Hematopoietic multipotent progenitor cell treated with erythropoietin and hydrocortisone succinate and interleukin-3 and kit ligand, for 6 days (in vitro differentiated cells): ENCODE data around the gene MINAR1.
"Not testable (repeated sequence)": the region's sequence is repeated elsewhere in the genome, so short reads cannot be mapped to it uniquely, and the experiment has no call there.

ENCODE experiments used
- DNase-seq: peaks from one replicate; pipeline ENCODE4 v3.0.0-alpha.2; 2015

Gene MINAR1

GRCh38 chr15:79431636-79432344 is at the start of gene MINAR1:
MINAR1 (plus strand) TSS chr15:79432336; CDS start chr15:79456148, 23,812 bp downstream.
- peak; percentile 46 for DNase-seq

- no peak for DNase-seq
These were observed 37.9 kb upstream of the MINAR1 start for GRCh38 chr15:79394231-79394630.

DNA sequence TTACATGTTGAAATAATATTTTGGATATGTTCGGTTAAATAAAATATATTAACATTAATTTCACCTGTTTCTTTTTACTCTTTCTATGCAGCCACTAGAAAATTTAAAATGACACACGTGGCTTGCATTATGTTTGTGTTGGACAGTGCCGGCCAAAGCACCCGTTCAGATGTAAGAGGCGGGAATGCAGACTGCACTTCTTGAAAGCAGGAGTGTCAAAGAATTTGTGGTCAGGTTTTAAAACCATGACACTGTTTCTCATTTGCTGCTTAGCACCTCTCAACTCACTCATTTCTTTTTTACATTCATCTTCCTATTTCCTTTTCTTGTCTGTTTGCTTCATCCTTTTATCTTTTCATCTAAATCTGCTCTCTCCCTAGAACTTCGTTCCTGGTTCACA is 35.3 kb upstream of the MINAR1 start:
- no peak for DNase-seq

DNA sequence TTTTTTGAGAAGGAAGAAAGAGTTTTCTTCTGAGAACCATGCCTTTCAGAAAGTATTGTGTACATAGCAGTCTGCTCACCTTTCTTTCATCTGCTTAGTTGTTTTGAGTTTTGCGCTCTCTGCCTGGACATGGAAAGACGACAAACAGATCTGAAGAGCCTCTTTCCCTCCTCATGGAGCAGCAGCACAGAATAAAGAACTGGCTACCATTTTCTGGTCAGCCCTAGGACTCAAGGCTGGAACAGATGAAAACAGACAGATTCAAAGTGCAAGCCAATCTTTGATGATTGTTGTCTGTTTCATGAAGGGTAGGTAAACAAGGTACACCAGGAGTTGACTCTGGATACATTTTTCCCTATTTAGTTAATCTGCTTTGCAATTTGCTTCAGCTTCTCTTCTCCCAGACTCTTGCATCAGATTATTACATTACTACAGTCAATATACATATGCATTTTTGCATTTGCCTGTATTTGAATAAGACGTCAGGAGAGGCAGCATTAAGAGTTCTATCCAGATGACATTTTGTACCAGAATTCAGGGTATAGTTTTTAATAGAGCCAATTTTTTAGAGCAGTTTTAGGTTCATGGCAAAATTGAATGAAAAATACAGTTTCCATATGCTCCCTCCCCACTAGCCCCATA is 34.7 kb upstream of the MINAR1 start:
- DNase-seq = no peak

DNA sequence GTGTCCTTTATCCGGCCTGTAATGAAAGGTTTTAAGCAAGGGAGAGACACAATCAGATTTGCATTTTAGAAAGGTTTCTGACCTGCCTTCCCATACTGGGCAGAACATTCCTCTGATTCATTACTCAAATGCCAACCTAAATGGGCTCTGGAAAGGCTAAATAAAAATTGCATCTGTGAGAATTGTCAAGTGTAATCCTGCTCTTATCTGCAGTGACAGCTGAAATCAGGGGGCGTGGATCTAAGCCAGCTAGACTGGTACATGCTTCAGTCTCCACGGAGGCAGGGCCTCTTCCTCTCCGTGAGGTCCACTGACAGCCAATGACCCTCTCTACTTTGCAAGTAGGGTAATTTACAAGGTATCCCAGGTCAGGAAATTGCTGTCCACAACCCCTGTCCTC is 32.5 kb upstream of the MINAR1 start:
- no peak for DNase-seq

DNA sequence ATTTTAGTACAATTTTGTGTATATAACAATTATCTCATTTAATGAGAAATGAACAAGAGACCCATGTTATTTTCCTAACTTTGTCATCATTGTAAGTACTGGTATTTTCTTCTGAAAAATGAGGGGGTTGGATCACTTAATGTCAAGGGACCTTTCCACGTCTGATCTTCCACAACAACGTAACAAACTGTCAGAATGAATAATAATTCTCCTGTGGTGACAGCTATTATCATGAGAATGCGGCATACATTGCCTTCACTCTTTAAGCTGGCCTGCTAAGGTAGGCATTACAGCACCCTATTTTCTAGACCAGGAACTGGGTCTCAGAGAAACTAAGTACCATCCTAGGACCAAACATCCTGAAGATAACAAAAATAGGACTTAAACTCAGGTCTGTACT is 31.5 kb upstream of the MINAR1 start:
- DNase-seq = no peak

DNA sequence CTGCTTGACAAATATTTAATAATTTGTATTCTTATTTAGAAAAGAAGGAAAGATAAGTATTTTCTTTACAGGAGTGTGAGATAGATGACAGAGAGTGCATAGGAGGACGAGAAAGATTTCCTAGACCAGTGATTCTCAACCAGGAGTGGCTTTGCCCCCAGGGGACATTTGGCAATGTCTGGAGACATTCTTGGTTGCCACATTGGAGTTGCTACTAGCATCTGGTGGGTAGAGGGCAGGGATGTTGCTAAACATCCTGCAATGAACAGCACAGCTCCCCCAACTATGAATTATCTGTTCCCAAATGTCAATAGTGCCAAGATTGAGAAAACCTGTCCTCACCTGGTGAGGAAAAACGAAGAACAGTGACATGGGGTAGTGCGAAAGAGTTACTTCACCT is 30.8 kb upstream of the MINAR1 start:
- DNase-seq = no peak

DNA sequence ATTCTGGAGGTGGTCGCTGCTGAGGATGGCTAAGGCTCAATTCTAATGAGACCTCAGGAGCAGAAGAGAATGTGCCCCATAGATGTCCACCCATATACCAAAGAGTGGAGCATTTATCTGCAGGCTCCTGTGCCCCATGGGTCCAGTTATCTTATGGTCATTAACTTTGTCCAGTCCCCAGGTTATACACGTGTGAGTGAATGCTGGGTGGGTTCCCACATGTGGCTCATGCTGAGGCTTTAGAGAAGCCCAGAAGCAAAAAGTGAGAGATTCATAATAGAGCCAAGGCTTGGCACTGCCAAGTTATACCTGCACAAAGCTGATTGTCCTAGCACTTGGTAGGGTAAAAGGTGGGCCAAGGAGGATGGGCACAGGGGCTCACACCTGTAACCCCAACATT is 30.0 kb upstream of the MINAR1 start:
- DNase-seq = no peak

GRCh38 chr15:79403501-79403900 is 28.6 kb upstream of the MINAR1 start:
- no peak for DNase-seq

- no peak for DNase-seq
These were observed 25.9 kb upstream of the MINAR1 start for GRCh38 chr15:79406210-79406609.

DNA sequence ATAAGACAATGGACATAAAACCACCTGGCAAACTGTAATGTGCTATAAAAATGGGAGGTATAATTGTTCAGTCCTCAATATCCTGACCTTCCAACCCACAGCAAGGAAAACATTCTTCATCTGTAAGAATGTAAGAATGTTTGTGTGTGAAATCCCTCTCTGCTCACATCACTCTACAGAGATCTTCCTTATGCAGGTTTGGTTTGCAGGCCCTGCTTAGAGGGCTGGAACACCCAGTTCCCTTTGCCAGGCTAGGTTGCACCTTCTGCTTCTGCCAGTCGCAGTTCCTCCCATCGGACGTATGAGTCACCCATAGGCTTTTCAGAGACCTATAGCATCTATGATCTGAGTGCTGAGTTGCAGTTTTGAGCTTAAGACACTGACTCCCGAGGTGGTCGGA is 24.1 kb upstream of the MINAR1 start:
- DNase-seq = no peak

DNA sequence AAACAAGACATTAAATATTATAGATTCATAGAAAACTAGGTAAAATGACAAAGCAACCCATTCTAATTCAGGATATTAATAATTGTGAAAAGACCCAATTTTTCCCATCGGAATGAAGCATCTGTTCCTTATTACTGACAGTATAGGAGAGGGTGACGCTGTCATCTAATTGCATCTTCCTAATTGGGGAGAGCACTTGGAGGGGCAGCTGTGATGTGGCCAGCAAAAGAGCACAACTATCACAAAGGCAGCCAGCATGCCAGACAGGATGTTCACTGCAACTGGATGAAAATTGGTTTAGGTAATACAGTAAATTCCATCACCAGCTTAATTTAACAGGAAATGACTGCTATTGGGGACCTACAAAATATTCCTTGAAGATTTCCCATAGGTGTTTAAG is 21.9 kb upstream of the MINAR1 start:
- no peak for DNase-seq

GRCh38 chr15:79412010-79412409 is 20.1 kb upstream of the MINAR1 start:
- DNase-seq = no peak

GRCh38 chr15:79412429-79412828 is 19.7 kb upstream of the MINAR1 start:
- no peak for DNase-seq

DNA sequence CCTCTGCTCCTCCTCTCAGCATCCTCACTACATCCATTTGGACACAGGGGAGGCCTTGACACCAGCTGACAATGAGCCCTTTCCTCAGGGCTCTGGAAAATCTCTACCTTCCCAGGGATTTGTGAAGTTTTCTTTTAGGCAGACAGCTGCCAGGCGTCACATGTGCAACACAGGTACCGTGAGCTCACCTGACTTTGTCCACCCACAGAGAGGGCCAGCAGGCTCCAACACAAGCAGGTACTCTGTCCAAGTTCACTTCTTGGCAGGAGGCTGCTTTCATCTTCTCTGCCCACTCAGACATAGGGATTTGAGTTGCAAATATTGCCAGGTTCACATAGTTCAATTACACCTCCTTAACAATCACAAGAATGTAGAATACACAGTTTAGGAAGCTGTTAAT is 15.3 kb upstream of the MINAR1 start:
- no peak for DNase-seq

DNA sequence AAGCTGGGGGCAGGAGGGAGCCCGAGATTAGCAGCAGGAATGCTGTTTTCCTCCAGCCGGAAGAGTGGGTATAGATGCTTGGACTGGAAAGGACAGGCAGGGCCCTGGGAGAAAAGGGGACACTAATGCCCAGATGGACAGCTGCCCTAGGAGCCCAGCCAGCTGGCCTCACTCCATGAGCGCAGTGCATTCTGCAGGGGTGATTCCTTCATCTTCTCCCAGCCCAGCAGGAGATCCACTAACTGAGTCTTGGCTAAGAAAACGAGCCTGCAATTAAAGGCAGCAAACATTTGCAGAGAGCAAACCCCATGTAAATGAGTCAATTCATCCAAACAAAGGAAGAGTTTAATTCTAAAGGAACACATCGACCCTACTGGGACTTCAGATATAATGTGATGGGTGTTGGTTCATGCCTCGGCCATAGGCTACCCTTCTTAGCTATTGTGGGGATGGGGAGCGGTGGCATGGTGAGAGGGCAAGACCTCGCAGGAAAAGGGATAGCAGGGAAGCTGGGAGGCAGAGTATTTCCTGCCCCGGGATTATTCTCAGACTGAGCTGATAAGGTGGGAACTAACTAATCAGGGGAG is 13.3 kb upstream of the MINAR1 start:
- no peak for DNase-seq

- no peak for DNase-seq
These were observed 6.4 kb upstream of the MINAR1 start for GRCh38 chr15:79425591-79426295.

GRCh38 chr15:79426899-79427298 is 5.2 kb upstream of the MINAR1 start:
- not testable (repeated sequence) for DNase-seq

GRCh38 chr15:79427781-79428598 is 4.1 kb upstream of the MINAR1 start:
- no peak for DNase-seq

- no peak for DNase-seq
These were observed 1.1 kb upstream of the MINAR1 start for GRCh38 chr15:79430901-79431635.

DNA sequence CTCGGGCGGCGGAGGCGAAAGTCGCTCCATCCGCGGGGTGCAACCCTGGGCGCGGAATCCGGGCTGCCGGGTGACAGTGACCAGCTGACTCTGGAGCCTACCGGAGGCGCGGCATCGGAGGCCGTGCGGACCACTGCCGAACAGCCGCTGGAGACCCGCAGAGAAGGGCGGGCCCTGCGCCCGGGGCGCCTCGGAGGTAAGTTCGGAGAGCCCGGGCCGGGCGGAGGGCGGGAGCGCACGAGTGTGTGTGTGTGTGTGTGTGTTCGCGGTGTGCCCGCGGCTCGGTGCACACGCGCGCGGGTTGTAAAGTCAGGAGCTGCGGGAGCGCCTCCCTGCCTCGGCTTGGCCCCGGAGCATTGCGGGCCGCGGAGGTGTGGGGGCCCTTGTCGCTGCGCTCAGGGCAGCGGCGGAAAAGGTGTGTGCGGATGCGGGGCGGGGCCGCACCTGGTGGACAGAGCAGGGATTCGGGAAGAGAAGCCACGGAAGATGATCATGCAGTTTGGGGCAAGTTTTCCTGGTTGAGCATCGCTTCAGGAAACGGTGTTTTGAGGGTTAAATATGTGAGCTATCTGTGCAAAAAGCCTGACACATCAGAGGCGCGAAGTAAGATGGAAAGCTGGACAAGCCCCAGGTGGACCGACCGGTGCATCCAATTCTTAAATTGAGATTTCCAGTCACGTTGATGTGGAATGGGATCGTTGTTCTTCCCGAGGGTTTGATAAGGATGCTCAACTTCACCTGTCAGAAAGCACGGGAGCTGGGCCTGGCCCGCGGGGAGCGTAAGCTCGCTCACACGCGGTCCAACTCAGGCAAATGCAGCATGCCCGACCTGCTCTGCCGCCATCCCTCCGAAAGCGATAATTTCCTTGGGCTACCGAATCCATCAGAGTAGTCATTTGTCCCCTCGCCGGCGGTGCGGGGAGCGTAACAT is 474 bp downstream of the MINAR1 start:
- DNase-seq = no peak
